ENCODE data around the gene RB1.

The RB1 gene

GRCh38 chr13:48369988-48370387 is 66.4 kb downstream of the RB1 start:
- TF ChIP-seq EZH2phosphoT487 (IDR thresholded peaks at IDR 0.05; ENCODE audit: low read depth), result no peak
- no peak for TF ChIP-seq CTCF (IDR thresholded peaks at IDR 0.05; ENCODE audit: low read depth, low read length)
- Histone ChIP-seq H3K4me2 (ENCODE audit: low read length) (no peak overlapping the region), H3K27ac (ENCODE audit: low read length) (no peak overlapping the region), H2AFZ (ENCODE audit: low read depth, low read length) (no peak overlapping the region), H3K36me3 (replicated peaks; ENCODE audit: low read depth, low read length) (peaks cover 45% of the 10 kb centered on the region), H4K20me1 (ENCODE audit: insufficient read depth, low read length) (no peaks in the 10 kb centered on the region), H3K9me3 (ENCODE audit: insufficient read depth, low read length) (no peaks in the 10 kb centered on the region), H3K27me3 (ENCODE audit: low read depth, low read length) (no peaks in the 10 kb centered on the region), H3K79me2 (ENCODE audit: low read length) (no peaks in the 10 kb centered on the region), H3K9ac (ENCODE audit: low read length) (no peak overlapping the region), H3K4me1 (ENCODE audit: low read length) (no peaks in the 10 kb centered on the region), H3K4me3 (ENCODE audit: low read length) (no peak overlapping the region)

GRCh38 chr13:48370815-48371214 is 67.3 kb downstream of the RB1 start:
- Histone ChIP-seq H3K9me3 (ENCODE audit: insufficient read depth, low read length) (no peaks in the 10 kb centered on the region), H3K27me3 (ENCODE audit: low read depth, low read length) (no peaks in the 10 kb centered on the region), H3K36me3 (replicated peaks; ENCODE audit: low read depth, low read length) (peaks cover 41% of the 10 kb centered on the region), H3K4me3 (ENCODE audit: low read length) (no peak overlapping the region), H3K79me2 (ENCODE audit: low read length) (no peaks in the 10 kb centered on the region), H3K27ac (ENCODE audit: low read length) (no peak overlapping the region), H2AFZ (ENCODE audit: low read depth, low read length) (no peak overlapping the region), H3K4me1 (ENCODE audit: low read length) (no peaks in the 10 kb centered on the region), H3K9ac (ENCODE audit: low read length) (no peak overlapping the region), H4K20me1 (ENCODE audit: insufficient read depth, low read length) (no peaks in the 10 kb centered on the region), H3K4me2 (ENCODE audit: low read length) (no peak overlapping the region)
- no peak for TF ChIP-seq EZH2phosphoT487 (IDR thresholded peaks at IDR 0.05; ENCODE audit: low read depth)
- TF ChIP-seq CTCF (IDR thresholded peaks at IDR 0.05; ENCODE audit: low read depth, low read length), result no peak

GRCh38 chr13:48377857-48378256 is 74.3 kb downstream of the RB1 start:
- Histone ChIP-seq H3K9ac (ENCODE audit: low read length) (no peak overlapping the region), H3K9me3 (ENCODE audit: insufficient read depth, low read length) (no peaks in the 10 kb centered on the region), H3K4me2 (ENCODE audit: low read length) (no peak overlapping the region), H3K79me2 (ENCODE audit: low read length) (no peaks in the 10 kb centered on the region), H3K36me3 (replicated peaks; ENCODE audit: low read depth, low read length) (peaks cover 55% of the 10 kb centered on the region), H3K27me3 (ENCODE audit: low read depth, low read length) (no peaks in the 10 kb centered on the region), H4K20me1 (ENCODE audit: insufficient read depth, low read length) (no peaks in the 10 kb centered on the region), H3K4me1 (ENCODE audit: low read length) (peaks cover 8% of the 10 kb centered on the region), H3K4me3 (ENCODE audit: low read length) (no peak overlapping the region), H3K27ac (ENCODE audit: low read length) (no peak overlapping the region), H2AFZ (ENCODE audit: low read depth, low read length) (no peak overlapping the region)
- TF ChIP-seq CTCF (IDR thresholded peaks at IDR 0.05; ENCODE audit: low read depth, low read length), result no peak
- no peak for TF ChIP-seq EZH2phosphoT487 (IDR thresholded peaks at IDR 0.05; ENCODE audit: low read depth)

- Histone ChIP-seq H3K27ac (ENCODE audit: low read length) (no peak overlapping the region), H4K20me1 (ENCODE audit: insufficient read depth, low read length) (no peaks in the 10 kb centered on the region), H3K4me1 (ENCODE audit: low read length) (peaks cover 8% of the 10 kb centered on the region), H2AFZ (ENCODE audit: low read depth, low read length) (no peak overlapping the region), H3K4me2 (ENCODE audit: low read length) (no peak overlapping the region), H3K9ac (ENCODE audit: low read length) (no peak overlapping the region), H3K27me3 (ENCODE audit: low read depth, low read length) (no peaks in the 10 kb centered on the region), H3K4me3 (ENCODE audit: low read length) (no peak overlapping the region), H3K79me2 (ENCODE audit: low read length) (no peaks in the 10 kb centered on the region), H3K36me3 (replicated peaks; ENCODE audit: low read depth, low read length) (peaks cover 55% of the 10 kb centered on the region), H3K9me3 (ENCODE audit: insufficient read depth, low read length) (no peaks in the 10 kb centered on the region)
- TF ChIP-seq EZH2phosphoT487 (IDR thresholded peaks at IDR 0.05; ENCODE audit: low read depth) (no peak), CTCF (IDR thresholded peaks at IDR 0.05; ENCODE audit: low read depth, low read length) (no peak)
Measured at GRCh38 chr13:48380581-48380980, 77.0 kb downstream of the RB1 start.
